Stimulated activated CD8-positive, alpha-beta memory T cell treated with anti-CD3 and anti-CD28 coated beads, Interleukin-12 subunit alpha, Interleukin-12 subunit beta, amount 100 ng/mL, for 1 hour (primary cell): ENCODE data around the gene GSTM3.
"Not testable (repeated sequence)": the region's sequence is repeated elsewhere in the genome, so short reads cannot be mapped to it uniquely, and the experiment has no call there.

ENCODE experiments used
- DNase-seq: peaks from one replicate; pipeline ENCODE4 v3.0.0-alpha.2; 2020; ENCODE audit warnings: low read depth

The GSTM3 gene

DNA sequence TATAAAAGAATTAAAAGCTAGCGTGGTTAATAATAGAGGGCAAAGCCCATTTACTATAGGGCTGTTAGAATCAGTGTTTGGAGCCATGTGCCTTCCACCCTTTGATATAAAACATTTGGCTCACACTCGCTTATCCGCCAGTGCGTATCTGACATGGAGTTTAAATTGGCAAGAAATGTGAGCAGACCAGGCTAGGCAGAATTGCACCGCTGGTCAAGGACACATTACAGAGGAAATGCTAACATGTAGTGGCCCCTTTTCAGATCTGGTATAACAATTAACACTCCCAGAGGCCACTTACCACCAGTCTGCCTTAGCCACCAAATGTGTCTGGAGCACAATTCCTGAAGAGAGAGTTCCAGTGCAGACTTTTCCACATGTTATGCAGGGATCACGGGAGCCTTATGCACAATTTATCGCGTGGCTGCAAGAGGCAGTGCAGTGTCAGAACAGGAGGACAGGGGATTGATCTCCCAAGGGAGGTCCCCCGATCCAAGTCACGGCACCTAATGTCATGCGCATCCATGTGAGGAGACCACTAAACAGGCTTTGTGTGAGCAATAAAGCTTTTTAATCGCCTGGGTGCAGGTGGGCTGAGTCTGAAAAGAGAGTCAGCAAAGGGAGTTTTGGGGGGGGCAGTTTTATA is 14.0 kb downstream of the GSTM3 start:
- DNase-seq = no peak

DNA sequence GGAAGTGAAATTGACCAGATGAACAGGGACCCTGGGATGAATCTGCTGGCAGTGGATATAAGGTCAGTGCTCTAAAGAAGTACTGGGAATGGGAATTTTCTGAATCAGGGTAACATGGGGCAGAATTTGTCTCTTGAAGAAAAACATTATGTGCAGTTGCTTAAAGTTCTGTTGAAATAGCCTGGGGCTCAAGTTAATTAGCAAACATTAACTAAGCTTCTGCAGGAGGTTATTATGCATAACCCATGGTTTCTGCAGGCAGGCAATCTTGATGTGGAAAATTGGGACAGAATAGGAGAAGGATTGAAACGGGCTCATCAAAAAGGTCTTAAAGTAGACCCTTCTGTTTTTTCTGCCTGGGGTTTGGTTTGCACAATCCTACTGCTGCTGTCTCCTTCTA is 14.8 kb downstream of the GSTM3 start:
- DNase-seq = no peak

GRCh38 chr1:109725510-109725909 is 15.3 kb downstream of the GSTM3 start:
- DNase-seq = no peak

DNA sequence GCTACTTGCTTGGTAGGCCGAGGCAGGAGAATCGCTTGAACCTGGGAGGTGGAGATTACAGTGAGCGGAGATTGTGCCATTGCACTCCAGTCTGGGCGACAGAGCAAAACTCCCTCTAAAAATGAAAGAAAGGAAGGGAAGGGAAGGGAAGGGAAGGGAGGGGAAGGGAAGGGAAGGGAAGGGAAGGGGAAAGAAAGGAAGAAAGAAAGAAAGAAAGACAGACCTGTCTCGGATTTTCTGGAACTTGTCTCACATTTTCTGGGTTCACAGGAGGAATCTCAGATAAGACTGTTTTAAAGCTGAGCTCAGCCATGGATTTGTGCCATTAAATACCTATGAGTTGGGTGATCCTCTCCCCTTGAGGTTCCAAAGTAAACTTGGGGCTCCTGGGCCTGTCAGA is 15.9 kb downstream of the GSTM3 start:
- DNase-seq = no peak

GRCh38 chr1:109722908-109723691 is 17.7 kb downstream of the GSTM3 start:
- no peak for DNase-seq

DNA sequence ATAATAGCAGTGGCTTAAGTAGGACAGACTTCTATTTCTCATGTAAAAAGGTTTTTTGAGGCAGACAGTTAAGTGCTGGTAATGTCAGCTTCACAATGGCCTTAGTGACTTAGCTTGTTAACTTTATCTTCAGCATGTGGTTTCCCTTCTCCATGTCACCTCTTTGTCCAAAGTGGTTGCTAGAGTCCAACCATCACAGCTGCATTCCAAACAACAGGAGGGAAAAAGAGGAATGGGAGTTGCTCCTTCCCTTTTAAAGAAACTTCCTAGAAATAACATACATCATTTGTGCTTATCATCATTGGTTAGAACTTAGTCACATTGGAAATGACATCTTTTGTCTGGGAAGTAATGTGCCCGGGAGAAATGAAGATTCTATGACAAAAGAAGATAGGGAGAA is 18.9 kb downstream of the GSTM3 start:
- DNase-seq = no peak

GRCh38 chr1:109721042-109721441 is 19.8 kb downstream of the GSTM3 start:
- DNase-seq = no peak

- DNase-seq = no peak
Measured at GRCh38 chr1:109719337-109719837, 21.5 kb downstream of the GSTM3 start.

GRCh38 chr1:109718495-109718894 is 22.3 kb downstream of the GSTM3 start:
- DNase-seq = no peak

GRCh38 chr1:109717729-109718128 is 23.1 kb downstream of the GSTM3 start:
- DNase-seq = no peak

GRCh38 chr1:109716570-109717090 is 24.2 kb downstream of the GSTM3 start:
- no peak for DNase-seq

DNA sequence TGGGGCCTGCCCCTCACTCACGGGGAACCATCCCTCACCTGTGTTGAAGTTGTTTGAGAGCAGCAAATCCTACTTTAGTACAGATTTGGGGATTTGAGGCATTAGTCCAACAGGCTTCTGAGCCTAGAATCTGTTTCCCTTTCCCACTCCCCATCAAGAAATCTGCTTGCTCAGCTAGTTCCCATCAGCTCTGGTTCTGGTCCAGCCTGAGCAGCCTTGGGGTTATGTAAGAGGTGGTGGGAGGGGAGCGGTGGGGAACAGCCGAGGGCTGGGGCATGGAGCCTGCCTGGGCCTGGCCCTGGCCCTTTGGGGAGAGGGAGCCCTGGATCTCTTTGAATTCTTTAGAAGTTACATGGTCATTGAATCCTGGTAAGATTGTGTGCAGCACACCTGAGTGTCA is 24.7 kb downstream of the GSTM3 start:
- DNase-seq = no peak

- no peak for DNase-seq
Measured at GRCh38 chr1:109714661-109715372, 26.0 kb downstream of the GSTM3 start.

- no peak for DNase-seq
Measured at GRCh38 chr1:109713636-109714035, 27.2 kb downstream of the GSTM3 start.

- no peak for DNase-seq
Measured at GRCh38 chr1:109712321-109712864, 28.4 kb downstream of the GSTM3 start.

- DNase-seq = not testable (repeated sequence)
Measured at GRCh38 chr1:109711593-109712320, 29.1 kb downstream of the GSTM3 start, which contains the start of gene GSTM5. GSTM5 (plus strand) TSS chr1:109712251; CDS start chr1:109712313, 62 bp downstream.

DNA sequence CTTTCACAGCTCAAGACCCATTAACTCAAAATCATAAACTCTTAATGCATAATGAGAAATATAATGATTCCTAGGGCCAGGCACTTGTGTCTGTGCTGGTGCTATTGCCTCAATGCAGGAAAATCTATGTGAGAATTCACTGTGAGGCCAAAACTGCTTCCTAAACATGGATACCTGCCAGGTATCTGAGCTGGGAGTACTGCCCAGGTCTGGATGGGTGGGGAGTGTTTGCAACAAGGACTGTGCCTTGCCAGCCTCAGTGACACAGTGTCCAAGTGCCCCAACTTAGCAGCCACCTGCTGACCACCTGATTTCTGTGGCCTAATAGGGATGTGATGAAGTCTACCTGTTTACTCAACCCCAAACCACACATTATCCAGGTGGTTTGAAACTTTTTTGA is 31.0 kb downstream of the GSTM3 start:
- DNase-seq = not testable (repeated sequence)

- not testable (repeated sequence) for DNase-seq
Measured at GRCh38 chr1:109708949-109709348, 31.9 kb downstream of the GSTM3 start.

GRCh38 chr1:109705411-109705810 is 35.4 kb downstream of the GSTM3 start:
- no peak for DNase-seq

GRCh38 chr1:109704173-109704572 is 36.7 kb downstream of the GSTM3 start:
- no peak for DNase-seq

- DNase-seq = not testable (repeated sequence)
Measured at GRCh38 chr1:109702940-109703339, 37.9 kb downstream of the GSTM3 start.
